GM19023 (cell line): Measurements from ENCODE around the gene DPP7.
"Not testable (repeated sequence)": the region's sequence is repeated elsewhere in the genome, so short reads cannot be mapped to it uniquely, and the experiment has no call there.

ENCODE experiments used
- ATAC-seq: cut with Tn5 transposase; IDR thresholded peaks from one replicate; pipeline ENCODE4 v1.9.1; 2021; ENCODE audit warnings: mild to moderate bottlenecking, moderate library complexity; ENCODE audit not compliant: unreplicated experiment

The DPP7 gene

DNA sequence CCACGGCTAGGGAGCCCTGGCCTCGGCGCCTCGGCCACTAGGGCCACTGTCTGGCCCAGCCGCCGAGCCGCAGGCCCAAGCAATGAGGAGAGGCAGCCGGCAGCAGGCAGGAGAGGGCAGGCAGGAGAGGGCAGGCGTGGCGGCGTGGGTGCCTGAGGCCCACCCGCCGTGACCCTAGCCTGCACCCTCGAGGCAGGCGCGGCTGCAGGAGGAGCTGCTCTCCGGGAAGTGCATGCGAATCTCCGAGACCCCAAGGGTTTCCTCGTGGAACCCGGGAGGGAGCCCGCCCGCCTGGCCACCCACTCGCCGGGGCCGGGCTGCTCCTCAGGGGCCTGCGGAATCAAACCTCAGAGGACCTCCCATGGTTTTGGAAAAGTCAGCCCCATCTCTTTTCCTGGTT is 33.7 kb upstream of the DPP7 start:
- ATAC-seq, result no peak

DNA sequence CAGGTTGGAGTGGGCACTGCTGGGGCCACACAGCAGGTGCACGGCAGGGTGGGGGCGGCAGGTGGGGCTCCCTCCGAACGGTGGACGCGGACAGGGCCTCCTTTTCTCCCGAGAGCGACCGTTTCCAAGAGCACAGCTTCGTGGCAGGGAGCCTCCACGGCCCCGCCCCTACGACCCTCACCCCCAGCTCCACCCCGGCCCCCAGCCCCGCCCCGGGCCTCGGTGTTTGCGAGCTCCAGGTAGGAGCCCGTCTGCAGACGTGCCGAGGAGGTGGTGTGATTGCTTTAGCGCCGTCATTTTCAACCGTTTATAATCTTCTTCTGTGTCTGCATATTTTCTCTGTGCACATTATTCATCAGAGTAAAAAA is 33.2 kb upstream of the DPP7 start:
- no peak for ATAC-seq

DNA sequence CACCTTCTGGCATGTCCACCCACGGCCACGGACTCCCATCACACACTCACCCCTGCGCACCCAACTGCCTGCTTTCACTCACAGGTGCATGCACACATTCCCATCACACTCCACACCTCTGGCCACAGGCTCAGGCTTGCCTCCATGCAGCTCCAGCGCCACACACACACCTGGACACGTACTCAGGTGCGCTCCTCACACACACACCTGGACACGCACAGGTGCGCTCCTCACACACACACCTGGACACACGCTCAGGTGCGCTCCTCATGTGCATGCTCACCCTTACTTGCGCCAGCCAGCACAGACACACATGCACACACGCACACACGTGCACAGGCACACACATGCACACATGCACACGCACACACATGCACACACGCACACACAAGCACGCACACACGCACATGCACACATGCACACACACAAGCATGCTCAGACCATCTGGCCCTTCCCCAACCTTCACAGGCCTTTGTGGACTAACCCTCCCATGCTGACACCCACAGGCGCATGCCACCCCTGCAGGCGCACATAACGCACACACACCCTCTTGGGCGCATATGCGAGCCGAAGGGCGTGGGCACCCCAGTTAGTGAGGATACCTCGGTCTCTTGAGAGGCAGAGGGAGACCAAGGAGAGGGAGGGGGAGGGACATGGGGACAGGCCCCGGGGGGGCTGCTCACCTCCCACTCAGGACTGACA is 32.7 kb upstream of the DPP7 start:
- no peak for ATAC-seq

DNA sequence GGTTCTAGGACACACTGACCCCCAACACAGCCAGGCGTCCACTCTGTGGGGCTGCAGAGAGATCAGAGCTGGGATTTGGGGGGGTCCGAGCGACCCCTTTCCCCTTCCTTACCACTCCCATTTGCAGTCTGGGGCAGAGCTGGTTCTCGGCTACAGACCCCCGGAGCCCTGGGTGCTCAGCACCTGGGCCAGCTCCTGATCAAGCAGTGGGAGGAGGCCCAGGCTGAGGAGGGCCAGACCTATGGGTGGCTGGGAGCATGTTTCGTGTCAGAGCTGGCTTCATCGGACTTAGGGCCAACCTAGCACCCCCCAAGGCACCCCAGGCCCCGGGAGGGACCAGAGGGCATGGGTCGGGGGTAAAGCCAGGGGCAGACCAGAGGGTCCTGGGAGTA is 32.0 kb upstream of the DPP7 start:
- ATAC-seq, result no peak

DNA sequence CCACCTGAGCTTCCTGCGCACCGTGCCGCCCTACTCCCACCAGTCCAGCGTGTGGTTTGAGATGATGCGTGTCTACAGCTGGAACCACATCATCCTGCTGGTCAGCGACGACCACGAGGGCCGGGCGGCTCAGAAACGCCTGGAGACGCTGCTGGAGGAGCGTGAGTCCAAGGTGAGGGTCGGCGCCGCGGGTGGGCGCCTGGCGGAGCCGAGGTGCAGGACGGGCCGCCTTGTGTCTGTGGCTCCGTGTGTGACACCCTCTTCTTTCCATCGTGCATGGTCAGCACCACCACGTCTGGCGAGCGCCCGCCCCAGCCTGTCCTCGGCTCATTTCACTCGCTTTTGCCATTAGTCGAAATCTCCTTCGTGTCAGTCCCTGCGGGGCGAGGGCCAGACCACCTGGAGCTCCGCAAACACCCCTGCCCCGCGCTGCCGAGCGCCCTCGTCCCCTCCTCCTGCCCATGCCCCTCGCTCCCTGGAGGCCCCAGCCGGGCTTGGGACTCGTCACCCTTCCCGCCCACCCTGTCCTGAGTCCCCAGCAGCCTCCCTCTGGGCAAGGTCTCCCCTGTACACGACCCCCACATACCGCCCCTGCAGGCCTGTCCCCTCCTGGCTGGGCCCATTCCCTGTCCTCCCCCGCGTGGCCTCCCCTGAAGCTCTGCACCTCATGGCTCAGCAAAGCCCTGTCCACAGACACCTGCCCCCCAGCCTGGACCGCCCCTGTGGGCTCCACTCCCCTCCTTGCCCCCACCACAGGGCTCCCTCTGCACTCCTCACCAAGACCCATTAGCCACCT is 31.4 kb upstream of the DPP7 start:
- ATAC-seq, result no peak

GRCh38 chr9:137143459-137143858 is 28.9 kb upstream of the DPP7 start:
- no peak for ATAC-seq

DNA sequence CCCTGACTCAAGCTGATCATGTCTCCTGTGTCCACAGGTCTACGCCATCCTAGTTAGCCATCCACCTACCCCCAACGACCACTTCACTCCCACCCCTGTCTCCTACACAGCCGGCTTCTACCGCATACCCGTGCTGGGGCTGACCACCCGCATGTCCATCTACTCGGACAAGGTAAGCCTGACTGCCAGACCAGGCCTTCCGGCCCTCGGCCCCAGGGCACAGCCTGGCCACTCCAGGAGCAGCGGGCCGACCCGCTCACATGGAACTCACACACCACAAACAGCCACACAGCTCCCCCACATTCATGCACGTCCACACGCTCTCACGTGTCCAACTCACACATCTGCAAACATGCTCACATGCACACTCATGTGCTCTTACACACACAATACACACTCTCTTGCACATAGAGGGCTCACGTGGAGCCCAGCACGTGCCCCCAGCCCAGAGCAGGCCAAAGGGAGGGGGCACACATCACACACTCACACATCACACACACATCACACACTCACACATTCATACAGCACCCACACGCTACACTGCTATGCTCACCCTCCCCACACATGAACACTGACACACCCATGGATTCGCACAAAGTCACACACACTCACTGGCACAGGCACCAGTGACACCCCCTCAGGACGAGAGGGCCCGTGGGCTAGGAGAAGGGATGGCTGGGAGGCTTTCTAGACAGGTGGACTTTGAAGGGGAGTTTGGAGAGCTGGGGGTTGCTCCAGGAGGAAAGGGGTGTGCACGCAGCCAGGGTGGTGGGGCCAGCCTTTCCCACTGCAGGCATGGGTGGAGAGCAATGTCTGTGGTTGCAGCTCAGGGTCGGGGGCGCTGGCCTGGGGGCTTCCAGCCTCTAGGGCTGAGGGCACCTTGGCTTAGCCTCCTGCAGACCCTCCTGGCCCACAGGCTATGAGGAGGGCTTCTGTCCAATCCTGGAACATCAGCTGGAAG is 27.7 kb upstream of the DPP7 start:
- ATAC-seq, result no peak

GRCh38 chr9:137141050-137141810 is 26.7 kb upstream of the DPP7 start:
- ATAC-seq, result no peak

DNA sequence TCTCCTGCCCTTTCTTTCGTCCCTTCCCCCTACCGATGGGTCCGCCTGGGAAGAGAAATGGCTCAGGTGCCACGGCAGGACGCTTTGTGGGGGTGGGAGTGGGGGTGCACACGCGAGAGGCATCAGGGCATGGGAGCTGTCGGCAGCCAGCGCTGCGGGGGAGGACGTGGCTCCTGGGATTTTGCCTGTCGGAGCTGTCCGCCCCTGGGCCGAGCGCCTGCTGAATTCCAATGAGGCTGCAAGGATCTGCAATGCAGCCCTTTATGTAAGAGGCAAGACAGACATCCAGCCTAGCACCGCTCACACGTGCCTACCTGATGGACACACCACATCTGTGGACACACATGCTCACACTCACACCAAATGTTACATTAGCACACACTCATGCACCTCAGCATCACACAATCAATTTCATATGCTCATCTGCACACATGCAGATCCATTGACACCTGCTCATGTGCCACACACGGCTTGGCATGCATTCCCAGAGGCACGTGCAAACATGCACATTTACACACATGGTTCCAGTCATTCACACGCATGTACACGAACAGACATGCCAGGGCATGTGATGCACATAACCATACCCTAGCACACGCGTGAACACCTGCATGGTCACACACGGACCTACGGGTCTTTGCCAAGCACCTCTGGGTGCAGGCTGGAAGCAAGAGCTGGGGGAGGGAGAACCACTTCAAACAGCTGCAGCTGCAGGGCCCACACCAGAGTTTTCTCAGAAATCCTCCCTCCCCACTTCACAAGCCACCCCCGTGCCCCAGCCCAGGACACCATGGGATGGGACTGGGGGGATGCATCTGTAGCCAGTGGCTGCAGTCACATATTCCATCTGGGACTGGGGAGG is 25.8 kb upstream of the DPP7 start:
- ATAC-seq, result no peak

GRCh38 chr9:137139468-137140150 is 25.1 kb upstream of the DPP7 start:
- ATAC-seq, result no peak

GRCh38 chr9:137138722-137139467 is 24.4 kb upstream of the DPP7 start, which contains the start of gene GRIN1:
Gene GRIN1 (plus strand): TSS chr9:137139154. CDS start chr9:137139487, 333 bp downstream.
- ATAC-seq, result no peak

DNA sequence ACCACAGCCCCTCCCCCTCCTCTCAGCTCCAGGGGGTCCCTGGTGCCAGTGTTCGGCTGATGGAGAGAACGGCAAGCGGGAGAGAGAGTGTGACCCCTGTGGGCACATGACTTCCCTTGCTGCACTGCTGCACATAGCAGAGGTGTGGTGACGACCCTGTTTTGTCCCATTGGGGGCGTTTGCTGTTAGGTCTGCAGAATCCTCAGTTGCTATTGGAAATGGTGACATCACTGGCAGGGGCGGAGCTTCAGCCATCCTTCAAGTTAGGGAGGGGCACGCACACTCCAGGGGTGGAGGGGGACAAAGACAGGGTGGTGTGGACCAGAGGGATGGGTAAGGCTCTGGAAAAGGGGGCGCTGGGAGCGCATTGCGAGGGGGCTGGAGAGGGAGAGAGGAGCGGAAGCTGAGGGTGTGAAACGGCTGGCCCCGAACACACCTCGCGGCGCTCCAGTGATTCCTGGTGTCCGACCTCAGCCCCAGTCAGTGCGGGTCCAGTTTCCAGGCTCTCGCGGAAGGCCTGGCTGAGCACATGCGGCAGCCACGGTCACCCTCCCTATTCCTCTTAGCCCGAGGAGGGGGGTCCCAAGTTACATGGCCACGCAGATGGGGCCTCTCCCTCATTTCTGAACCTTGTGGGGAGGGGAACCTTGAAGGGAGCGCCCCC is 23.7 kb upstream of the DPP7 start:
- no peak for ATAC-seq

DNA sequence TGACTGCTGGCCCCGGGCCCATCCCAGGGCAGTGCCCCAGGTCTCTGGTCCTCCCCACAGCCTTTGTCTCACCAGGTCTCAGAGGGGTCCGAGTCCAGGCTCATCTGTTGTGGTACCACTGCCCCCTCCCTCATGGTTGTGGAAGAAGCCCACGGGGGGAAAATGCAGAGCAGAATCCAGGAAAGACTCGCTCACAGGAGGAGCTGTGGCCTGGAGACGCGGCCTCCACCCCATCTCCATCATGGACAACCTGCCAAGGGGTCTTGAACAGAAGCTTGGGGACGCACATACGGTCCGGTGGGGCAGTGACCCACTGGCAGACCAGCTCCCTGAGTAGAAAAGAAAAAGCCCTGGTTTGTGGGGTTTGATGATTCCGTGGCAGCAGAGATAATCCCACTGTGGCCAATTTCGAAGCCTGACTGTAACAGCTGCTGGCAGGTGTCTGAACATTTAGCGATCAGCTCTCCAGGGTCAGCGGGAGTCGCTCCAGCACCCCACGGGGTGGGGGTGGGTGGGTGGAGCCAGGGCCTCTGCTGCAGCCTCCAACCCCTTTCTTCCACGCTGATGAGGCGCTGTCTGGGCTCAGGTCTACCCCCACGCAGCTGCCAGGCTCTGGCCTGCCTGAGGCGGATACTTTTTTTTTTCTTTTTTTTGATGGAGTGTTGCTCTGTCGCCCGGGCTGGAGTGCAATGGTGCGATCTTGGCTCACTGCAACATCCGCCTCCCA is 22.5 kb upstream of the DPP7 start:
- no peak for ATAC-seq

GRCh38 chr9:137136261-137136880 is 21.8 kb upstream of the DPP7 start:
- no peak for ATAC-seq

- not testable (repeated sequence) for ATAC-seq
Observed at GRCh38 chr9:137135154-137135553, 20.6 kb upstream of the DPP7 start.

DNA sequence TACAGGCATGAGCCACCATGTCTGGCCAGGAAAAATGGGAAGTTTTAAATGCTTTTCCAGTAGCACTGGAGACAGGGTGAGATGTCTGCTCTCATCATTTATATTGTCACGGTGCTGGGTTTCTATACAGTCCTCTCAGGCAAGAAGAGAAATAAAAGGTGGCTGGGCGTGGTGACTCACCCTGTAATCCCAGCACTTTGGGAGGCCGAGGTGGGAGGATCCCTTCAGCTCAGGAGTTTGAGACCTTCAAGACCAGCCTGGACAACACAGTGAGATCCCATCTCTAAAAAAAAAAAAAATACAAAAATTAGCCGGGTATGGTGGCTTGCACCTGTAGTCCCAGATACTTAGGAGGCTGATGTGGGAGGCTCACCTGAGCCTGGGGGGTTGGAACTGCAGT is 19.7 kb upstream of the DPP7 start:
- no peak for ATAC-seq
